ENCODE data around the gene FFAR1. TPM values are rescaled to one million over a fixed set of nuclear protein-coding genes. Genes with fewer than 3 reads are reported as not detected.

The FFAR1 gene
- total and polyA plus RNA-seq, 2 of the 8 experiments (the other 6 are each of a cell fraction or from before 2014, with no cell fraction given), result not detected

GRCh38 chr19:35378356-35378755 is 30.7 kb downstream of the FFAR1 start (continued):
- TF ChIP-seq, protein P1, sequence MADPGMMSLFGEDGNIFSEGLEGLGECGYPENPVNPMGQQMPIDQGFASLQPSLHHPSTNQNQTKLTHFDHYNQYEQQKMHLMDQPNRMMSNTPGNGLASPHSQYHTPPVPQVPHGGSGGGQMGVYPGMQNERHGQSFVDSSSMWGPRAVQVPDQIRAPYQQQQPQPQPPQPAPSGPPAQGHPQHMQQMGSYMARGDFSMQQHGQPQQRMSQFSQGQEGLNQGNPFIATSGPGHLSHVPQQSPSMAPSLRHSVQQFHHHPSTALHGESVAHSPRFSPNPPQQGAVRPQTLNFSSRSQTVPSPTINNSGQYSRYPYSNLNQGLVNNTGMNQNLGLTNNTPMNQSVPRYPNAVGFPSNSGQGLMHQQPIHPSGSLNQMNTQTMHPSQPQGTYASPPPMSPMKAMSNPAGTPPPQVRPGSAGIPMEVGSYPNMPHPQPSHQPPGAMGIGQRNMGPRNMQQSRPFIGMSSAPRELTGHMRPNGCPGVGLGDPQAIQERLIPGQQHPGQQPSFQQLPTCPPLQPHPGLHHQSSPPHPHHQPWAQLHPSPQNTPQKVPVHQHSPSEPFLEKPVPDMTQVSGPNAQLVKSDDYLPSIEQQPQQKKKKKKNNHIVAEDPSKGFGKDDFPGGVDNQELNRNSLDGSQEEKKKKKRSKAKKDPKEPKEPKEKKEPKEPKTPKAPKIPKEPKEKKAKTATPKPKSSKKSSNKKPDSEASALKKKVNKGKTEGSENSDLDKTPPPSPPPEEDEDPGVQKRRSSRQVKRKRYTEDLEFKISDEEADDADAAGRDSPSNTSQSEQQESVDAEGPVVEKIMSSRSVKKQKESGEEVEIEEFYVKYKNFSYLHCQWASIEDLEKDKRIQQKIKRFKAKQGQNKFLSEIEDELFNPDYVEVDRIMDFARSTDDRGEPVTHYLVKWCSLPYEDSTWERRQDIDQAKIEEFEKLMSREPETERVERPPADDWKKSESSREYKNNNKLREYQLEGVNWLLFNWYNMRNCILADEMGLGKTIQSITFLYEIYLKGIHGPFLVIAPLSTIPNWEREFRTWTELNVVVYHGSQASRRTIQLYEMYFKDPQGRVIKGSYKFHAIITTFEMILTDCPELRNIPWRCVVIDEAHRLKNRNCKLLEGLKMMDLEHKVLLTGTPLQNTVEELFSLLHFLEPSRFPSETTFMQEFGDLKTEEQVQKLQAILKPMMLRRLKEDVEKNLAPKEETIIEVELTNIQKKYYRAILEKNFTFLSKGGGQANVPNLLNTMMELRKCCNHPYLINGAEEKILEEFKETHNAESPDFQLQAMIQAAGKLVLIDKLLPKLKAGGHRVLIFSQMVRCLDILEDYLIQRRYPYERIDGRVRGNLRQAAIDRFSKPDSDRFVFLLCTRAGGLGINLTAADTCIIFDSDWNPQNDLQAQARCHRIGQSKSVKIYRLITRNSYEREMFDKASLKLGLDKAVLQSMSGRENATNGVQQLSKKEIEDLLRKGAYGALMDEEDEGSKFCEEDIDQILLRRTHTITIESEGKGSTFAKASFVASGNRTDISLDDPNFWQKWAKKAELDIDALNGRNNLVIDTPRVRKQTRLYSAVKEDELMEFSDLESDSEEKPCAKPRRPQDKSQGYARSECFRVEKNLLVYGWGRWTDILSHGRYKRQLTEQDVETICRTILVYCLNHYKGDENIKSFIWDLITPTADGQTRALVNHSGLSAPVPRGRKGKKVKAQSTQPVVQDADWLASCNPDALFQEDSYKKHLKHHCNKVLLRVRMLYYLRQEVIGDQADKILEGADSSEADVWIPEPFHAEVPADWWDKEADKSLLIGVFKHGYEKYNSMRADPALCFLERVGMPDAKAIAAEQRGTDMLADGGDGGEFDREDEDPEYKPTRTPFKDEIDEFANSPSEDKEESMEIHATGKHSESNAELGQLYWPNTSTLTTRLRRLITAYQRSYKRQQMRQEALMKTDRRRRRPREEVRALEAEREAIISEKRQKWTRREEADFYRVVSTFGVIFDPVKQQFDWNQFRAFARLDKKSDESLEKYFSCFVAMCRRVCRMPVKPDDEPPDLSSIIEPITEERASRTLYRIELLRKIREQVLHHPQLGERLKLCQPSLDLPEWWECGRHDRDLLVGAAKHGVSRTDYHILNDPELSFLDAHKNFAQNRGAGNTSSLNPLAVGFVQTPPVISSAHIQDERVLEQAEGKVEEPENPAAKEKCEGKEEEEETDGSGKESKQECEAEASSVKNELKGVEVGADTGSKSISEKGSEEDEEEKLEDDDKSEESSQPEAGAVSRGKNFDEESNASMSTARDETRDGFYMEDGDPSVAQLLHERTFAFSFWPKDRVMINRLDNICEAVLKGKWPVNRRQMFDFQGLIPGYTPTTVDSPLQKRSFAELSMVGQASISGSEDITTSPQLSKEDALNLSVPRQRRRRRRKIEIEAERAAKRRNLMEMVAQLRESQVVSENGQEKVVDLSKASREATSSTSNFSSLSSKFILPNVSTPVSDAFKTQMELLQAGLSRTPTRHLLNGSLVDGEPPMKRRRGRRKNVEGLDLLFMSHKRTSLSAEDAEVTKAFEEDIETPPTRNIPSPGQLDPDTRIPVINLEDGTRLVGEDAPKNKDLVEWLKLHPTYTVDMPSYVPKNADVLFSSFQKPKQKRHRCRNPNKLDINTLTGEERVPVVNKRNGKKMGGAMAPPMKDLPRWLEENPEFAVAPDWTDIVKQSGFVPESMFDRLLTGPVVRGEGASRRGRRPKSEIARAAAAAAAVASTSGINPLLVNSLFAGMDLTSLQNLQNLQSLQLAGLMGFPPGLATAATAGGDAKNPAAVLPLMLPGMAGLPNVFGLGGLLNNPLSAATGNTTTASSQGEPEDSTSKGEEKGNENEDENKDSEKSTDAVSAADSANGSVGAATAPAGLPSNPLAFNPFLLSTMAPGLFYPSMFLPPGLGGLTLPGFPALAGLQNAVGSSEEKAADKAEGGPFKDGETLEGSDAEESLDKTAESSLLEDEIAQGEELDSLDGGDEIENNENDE (IDR thresholded peaks at IDR 0.05; ENCODE audit: insufficient replicate concordance, low read length), result no peak
- TF ChIP-seq BRCA1 (IDR thresholded peaks at IDR 0.05; ENCODE audit: low read depth, low read length), result no peak
- no peak for TF ChIP-seq TCF12 (IDR thresholded peaks at IDR 0.05; ENCODE audit: low read depth, low read length)
- TF ChIP-seq BACH1 (IDR thresholded peaks at IDR 0.05; ENCODE audit: low read length), result no peak
- no peak for TF ChIP-seq ZNF274 (IDR thresholded peaks at IDR 0.05; ENCODE audit: borderline replicate concordance, extremely low read depth, low read length)
- TF ChIP-seq SIRT6 (IDR thresholded peaks at IDR 0.05; ENCODE audit: low read length), result no peak
- TF ChIP-seq TAF1 (IDR thresholded peaks at IDR 0.05; ENCODE audit: low read depth, low read length), result no peak
